Measurements from ENCODE around the gene PACS1. TPM values are rescaled to one million over a fixed set of nuclear protein-coding genes. Genes with fewer than 3 reads are reported as not detected.

PACS1 gene
- total and polyA plus RNA-seq, 9 donors: 22.4 to 92.9 (median 73.9) TPM

GRCh38 chr11:66083767-66084166 is 13.7 kb downstream of the PACS1 start:
- Histone ChIP-seq H3K27ac (no peak overlapping the region), H3K36me3 (no peaks in the 10 kb centered on the region), H3K27me3 (no peaks in the 10 kb centered on the region), H3K4me3 (no peak overlapping the region), H3K4me1 (ENCODE audit: insufficient read depth) (peaks cover 4% of the 10 kb centered on the region), H3K9me3 (no peaks in the 10 kb centered on the region)
- TF ChIP-seq POLR2A (IDR thresholded peaks at IDR 0.05): no peak
- no peak for TF ChIP-seq EP300 (IDR thresholded peaks at IDR 0.05)
- TF ChIP-seq CTCF (IDR thresholded peaks at IDR 0.05): no peak
- 96% methylated on average over 3 of the region's 3 CpGs for WGBS, 3 donors
- intact Hi-C loops (cut with DNase I): no loop called here
- no peak for DNase-seq

- H3K27me3 ChIP-seq: no peaks in the 10 kb centered on the region
- 51 to 55% (median 52%) methylated on average over 3 of the region's 3 CpGs for WGBS, 3 donors
- no peak for DNase-seq
- TF ChIP-seq CTCF (IDR thresholded peaks at IDR 0.05) (no peak), EP300 (IDR thresholded peaks at IDR 0.05) (no peak), POLR2A (IDR thresholded peaks at IDR 0.05) (no peak)
- no peaks in the 10 kb centered on the region for H3K9me3 ChIP-seq
- H3K36me3 ChIP-seq: no peaks in the 10 kb centered on the region
- H3K4me3 ChIP-seq: no peak overlapping the region
- intact Hi-C loops (cut with DNase I): no loop called here
- no peak overlapping the region for H3K27ac ChIP-seq
- H3K4me1 ChIP-seq (ENCODE audit: insufficient read depth): peaks cover 4% of the 10 kb centered on the region
These were observed 14.9 kb downstream of the PACS1 start for GRCh38 chr11:66084821-66085475.

- no peak for DNase-seq
- Histone ChIP-seq H3K4me1 (ENCODE audit: insufficient read depth) (peaks cover 2% of the 10 kb centered on the region), H3K9me3 (no peaks in the 10 kb centered on the region), H3K36me3 (no peaks in the 10 kb centered on the region), H3K4me3 (no peak overlapping the region), H3K27me3 (no peaks in the 10 kb centered on the region), H3K27ac (no peak overlapping the region)
- TF ChIP-seq POLR2A (IDR thresholded peaks at IDR 0.05) (no peak), CTCF (IDR thresholded peaks at IDR 0.05) (no peak), EP300 (IDR thresholded peaks at IDR 0.05) (no peak)
- 94 to 97% (median 96%) methylated on average over 9 of the region's 9 CpGs for WGBS, 3 donors
- intact Hi-C loops (cut with DNase I): no loop called here
These were observed 17.3 kb downstream of the PACS1 start for GRCh38 chr11:66087148-66087908.

GRCh38 chr11:66089067-66089466 is 19.0 kb downstream of the PACS1 start:
- intact Hi-C loops (cut with DNase I): no loop called here
- Histone ChIP-seq H3K4me3 (no peak overlapping the region), H3K4me1 (ENCODE audit: insufficient read depth) (no peaks in the 10 kb centered on the region), H3K27me3 (no peaks in the 10 kb centered on the region), H3K36me3 (no peaks in the 10 kb centered on the region), H3K9me3 (no peaks in the 10 kb centered on the region), H3K27ac (no peak overlapping the region)
- DNase-seq: no peak
- no peak for TF ChIP-seq EP300 (IDR thresholded peaks at IDR 0.05)
- TF ChIP-seq CTCF (IDR thresholded peaks at IDR 0.05): no peak
- no peak for TF ChIP-seq POLR2A (IDR thresholded peaks at IDR 0.05)
- WGBS, 3 donors: 84 to 90% (median 85%) methylated on average over 3 of the region's 3 CpGs

Data from ovary (tissue), 9 donors.